Stomach (tissue), 9 donors: Measurements from ENCODE around the gene IPO4. TPM values are rescaled to one million over a fixed set of nuclear protein-coding genes. Genes with fewer than 3 reads are reported as not detected.

ENCODE experiments used
- DNase-seq, 2 donors: peaks; one replicate each; pipeline versions ENCODE4 v3.0.0 to v3.0.0-alpha.2; 2013 to 2019
- H3K27ac ChIP-seq, 5 donors: fragments of 200-600 bp in 4 of 5; sonication (generic) in 4 of 5; one replicate each; pipeline ENCODE4 v1.5.1; 2013 to 2019; ENCODE audit warnings: mild to moderate bottlenecking in 1 of 5, moderate library complexity in 1 of 5
- H3K27me3 ChIP-seq, 3 donors: fragments of 200-600 bp; sonication (generic); one replicate each; pipeline ENCODE4 v1.5.1; 2017 to 2019; ENCODE audit warnings: mixed run types in 1 of 3
- H3K36me3 ChIP-seq, 4 donors: fragments of 200-600 bp; sonication (generic); 1 replicate in 3 of 4; 2 replicates in 1 of 4; pipeline ENCODE4 v1.5.1; 2016 to 2019
- H3K4me1 ChIP-seq, 4 donors: fragments of 200-600 bp; sonication (generic); one replicate each; pipeline ENCODE4 v1.5.1; 2016 to 2019
- H3K4me3 ChIP-seq, 4 donors: fragments of 200-600 bp; sonication (generic) in 3 of 4; one replicate each; pipeline ENCODE4 v1.5.1; 2016 to 2019; ENCODE audit warnings: mild to moderate bottlenecking in 1 of 4
- H3K9me3 ChIP-seq, 4 donors: fragments of 200-600 bp; sonication (generic); one replicate each; pipeline ENCODE4 v1.5.1; 2016 to 2019
- CTCF ChIP-seq, 7 experiments: fragments of 450-650 bp in 4 of 7; fragments of 200-600 bp in 3 of 7; sonication (generic) in 3 of 7; IDR thresholded peaks; one replicate each; pipeline ENCODE4 v1.5.1; 2016 to 2019; ENCODE audit warnings: antibody characterized with exemption in 7 of 7, control low read depth in 2 of 7, mild to moderate bottlenecking in 1 of 7
- EP300 ChIP-seq: sonication (generic); formaldehyde crosslinking; IDR thresholded peaks from one replicate; pipeline ENCODE4 v1.6.1; 2017; ENCODE audit warnings: antibody characterized with exemption
- POLR2A ChIP-seq, 4 donors: fragments of 450-650 bp; IDR thresholded peaks; one replicate each; pipeline ENCODE4 v1.6.1; 2016; ENCODE audit warnings: antibody characterized with exemption in 4 of 4, control low read depth in 2 of 4, mild to moderate bottlenecking in 1 of 4, moderate library complexity in 1 of 4
- POLR2AphosphoS5 ChIP-seq, 3 donors: sonication (generic); formaldehyde crosslinking; IDR thresholded peaks; one replicate each; pipeline ENCODE4 v1.6.1; 2016; ENCODE audit warnings: antibody characterized with exemption in 3 of 3
- WGBS, 5 donors: extraction: QIAGEN DNeasy Blood & Tissue Kit in 3 of 5; methylation state at CpG; one replicate each; pipeline versions ENCODE4 v1.1.5 to v1.1.7; 2013 to 2018; 5-methylcytosine and 5-hydroxymethylcytosine counted together
- intact Hi-C: fragments of 100-400 bp; cut with DNase I; formaldehyde crosslinking; loops from one replicate; pipeline ENCODE4 v1.15.1; 2023; ENCODE audit warnings: low total_unique reads
- polyA plus RNA-seq, 3 donors: library from polyadenylated mRNA; stranded (reverse); fragments of 200-250 nt; gene quantifications; one replicate each; pipeline ENCODE4 v1.2.3, GENCODE V29; 2013
- total RNA-seq, 5 donors: library from RNA; depleted of rRNA; stranded (reverse); fragments of >200 nt; gene quantifications; one replicate each; pipeline versions ENCODE4 v1.1.0 to v1.2.3, GENCODE V29; 2014 to 2016
- donor health status: healthy with polysubstance abuse.
- donor health status: Bipolar disorder and iron deficiency.
- donor health status: healthy.

IPO4 gene
- total and polyA plus RNA-seq, 8 donors = 9.3 to 227 (median 14.9) TPM

GRCh38 chr14:24150061-24150460 lies 38.6 kb downstream of the IPO4 start:
- no peak for DNase-seq
- no peak for TF ChIP-seq CTCF (IDR thresholded peaks at IDR 0.05)
- no peak for TF ChIP-seq POLR2A (IDR thresholded peaks at IDR 0.05)
- no peak for TF ChIP-seq EP300
- TF ChIP-seq POLR2AphosphoS5 (IDR thresholded peaks at IDR 0.05) = no peak
- no peaks in the 10 kb centered on the region for H3K27me3 ChIP-seq
- intact Hi-C loops = no loop called here
- H3K27ac ChIP-seq = no peak overlapping the region
- 84 to 95% (median 93%) methylated on average over 5 to 9 of the region's 9 CpGs for WGBS, 5 donors
- H3K4me1 ChIP-seq = peaks cover 23 to 43% (median 36%) of the 10 kb centered on the region in 4 donors
- H3K36me3 ChIP-seq = peaks cover 26 to 67% (median 64%) of the 10 kb centered on the region in 4 donors
- no peaks in the 10 kb centered on the region for H3K9me3 ChIP-seq
- H3K4me3 ChIP-seq = no peak overlapping the region

- peaks cover 25 to 49% (median 41%) of the 10 kb centered on the region in 4 donors for H3K4me1 ChIP-seq
- peaks cover 20 to 61% (median 58%) of the 10 kb centered on the region in 4 donors for H3K36me3 ChIP-seq
- WGBS, 5 donors = 93 to 97% (median 95%) methylated on average over 3 of the region's 3 CpGs
- no peak overlapping the region for H3K4me3 ChIP-seq
- no peaks in the 10 kb centered on the region for H3K9me3 ChIP-seq
- no peak overlapping the region for H3K27ac ChIP-seq
- H3K27me3 ChIP-seq = no peaks in the 10 kb centered on the region
- no peak for DNase-seq
- intact Hi-C loops = no loop called here
- TF ChIP-seq CTCF (IDR thresholded peaks at IDR 0.05) (no peak), EP300 (no peak), POLR2A (IDR thresholded peaks at IDR 0.05) (no peak), POLR2AphosphoS5 (IDR thresholded peaks at IDR 0.05) (no peak)
Observed at GRCh38 chr14:24149302-24149969, 39.2 kb downstream of the IPO4 start.

- Histone ChIP-seq H3K27me3 (no peaks in the 10 kb centered on the region), H3K36me3 (peaks cover 22 to 59% (median 57%) of the 10 kb centered on the region in 4 donors), H3K27ac (peak overlapping the region; percentile 91 to 98 (median 97)), H3K9me3 (no peaks in the 10 kb centered on the region), H3K4me3 (peak overlapping the region; percentile 76 to 96 (median 88)), H3K4me1 (peaks cover 25 to 57% (median 43%) of the 10 kb centered on the region in 4 donors)
- 3 to 8% (median 5%) methylated on average over 18 to 29 of the region's 29 CpGs for WGBS, 5 donors
- DNase-seq = no peak
- no peak for TF ChIP-seq CTCF (IDR thresholded peaks at IDR 0.05)
- no peak for TF ChIP-seq EP300
- TF ChIP-seq POLR2AphosphoS5 (IDR thresholded peaks at IDR 0.05) = no peak
- no peak for TF ChIP-seq POLR2A (IDR thresholded peaks at IDR 0.05)
- intact Hi-C loops = no loop called here
Observed at GRCh38 chr14:24147761-24148428, 40.7 kb downstream of the IPO4 start.

- Histone ChIP-seq H3K27ac (peak within 1 kb of the TSS; percentile 91 to 98 (median 97)), H3K36me3 (peaks cover 22 to 53% (median 50%) of the 10 kb centered on the region in 4 donors), H3K4me3 (peak within 1 kb of the TSS; percentile 76 to 96 (median 88)), H3K4me1 (peaks cover 27 to 64% (median 50%) of the 10 kb centered on the region in 4 donors), H3K27me3 (no peaks in the 10 kb centered on the region), H3K9me3 (no peaks in the 10 kb centered on the region)
- DNase-seq = peak; percentile 98 to 100
- intact Hi-C loops = no loop called here
- TF ChIP-seq POLR2AphosphoS5 (IDR thresholded peaks at IDR 0.05) (peak; percentile 51 to 88 (median 56)), EP300 (no peak), CTCF (IDR thresholded peaks at IDR 0.05) (no peak)
- WGBS, 5 donors = 0 to 1% (median 0%) methylated on average over 38 to 57 of the region's 57 CpGs
Observed at GRCh38 chr14:24146978-24147760, 41.4 kb downstream of the IPO4 start, which contains the start of gene RNF31. TSS of gene RNF31 (plus strand) at chr14:24147498. CDS start at chr14:24147699, 201 bp downstream.
